Activated naive CD4-positive, alpha-beta T cell treated with anti-CD3 and anti-CD28 coated beads, Interleukin-2, amount 50 U/mL, for 16 hours (primary cell): ENCODE data around the gene WWC1.
"Not testable (repeated sequence)": the region's sequence is repeated elsewhere in the genome, so short reads cannot be mapped to it uniquely, and the experiment has no call there.

Experiments used
- DNase-seq: peaks from one replicate; pipeline ENCODE4 v3.0.0-alpha.2; 2020

Gene WWC1

DNA sequence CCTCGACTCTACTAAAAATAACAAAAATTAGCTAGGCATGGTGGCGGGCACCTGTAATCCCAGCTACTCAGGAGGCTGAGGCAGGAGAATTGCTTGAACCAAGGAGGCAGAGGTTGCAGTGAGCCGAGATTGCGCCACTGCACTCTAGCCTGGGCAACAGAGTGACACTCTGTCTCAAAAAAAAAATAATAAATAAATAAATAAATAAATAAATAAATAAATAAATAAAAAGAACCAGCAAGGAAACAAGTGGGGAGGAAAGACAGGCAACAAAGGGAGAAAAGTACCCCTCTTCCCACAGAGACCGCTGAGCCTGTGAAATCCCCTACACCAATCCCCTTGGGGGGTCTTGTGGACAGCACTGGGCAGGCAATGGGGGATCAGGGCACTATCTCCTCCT lies 4.6 kb upstream of the WWC1 start:
- DNase-seq, result not testable (repeated sequence)

- DNase-seq, result no peak
Measured at GRCh38 chr5:168287362-168287761, 4.1 kb upstream of the WWC1 start.

- no peak for DNase-seq
Measured at GRCh38 chr5:168288349-168289245, 2.8 kb upstream of the WWC1 start.

- no peak for DNase-seq
Measured at GRCh38 chr5:168290902-168291341, 523 bp upstream of the WWC1 start.

DNA sequence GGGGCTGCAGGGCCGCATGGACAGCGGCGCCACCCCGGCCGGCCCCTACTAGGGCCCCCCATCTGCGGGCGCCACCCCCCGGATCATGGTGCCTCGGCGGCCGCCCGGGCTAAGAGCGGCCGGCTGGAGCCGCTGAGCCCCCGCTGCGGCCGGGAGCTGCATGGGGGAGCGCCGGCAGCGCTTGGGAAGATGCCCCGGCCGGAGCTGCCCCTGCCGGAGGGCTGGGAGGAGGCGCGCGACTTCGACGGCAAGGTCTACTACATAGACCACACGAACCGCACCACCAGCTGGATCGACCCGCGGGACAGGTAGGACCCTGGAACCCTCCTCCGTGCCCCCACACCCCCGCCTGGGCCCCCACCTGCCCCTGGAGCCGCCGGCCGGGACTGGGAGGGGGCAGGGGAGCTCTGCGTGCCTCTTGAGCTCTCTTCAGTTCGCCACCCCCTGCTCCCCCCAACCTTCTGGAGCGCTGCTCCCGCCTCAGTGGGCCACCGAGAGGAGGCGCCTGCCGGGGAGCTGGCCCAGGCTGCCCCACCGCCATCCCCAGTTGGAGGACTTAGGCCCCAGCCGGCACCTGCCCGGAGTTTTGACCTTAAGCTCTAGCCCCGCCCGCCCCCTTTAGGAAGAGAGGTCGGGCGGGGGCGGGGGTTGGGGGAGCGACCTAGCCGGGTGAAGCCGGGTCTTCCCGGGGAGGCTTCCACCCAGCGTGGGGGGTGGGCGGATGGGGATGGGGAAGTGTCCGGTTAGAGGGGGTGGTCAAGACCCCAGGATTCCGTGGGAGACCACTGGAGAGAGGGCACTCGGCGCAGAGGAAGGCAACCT lies 730 bp downstream of the WWC1 start:
- DNase-seq, result no peak

DNA sequence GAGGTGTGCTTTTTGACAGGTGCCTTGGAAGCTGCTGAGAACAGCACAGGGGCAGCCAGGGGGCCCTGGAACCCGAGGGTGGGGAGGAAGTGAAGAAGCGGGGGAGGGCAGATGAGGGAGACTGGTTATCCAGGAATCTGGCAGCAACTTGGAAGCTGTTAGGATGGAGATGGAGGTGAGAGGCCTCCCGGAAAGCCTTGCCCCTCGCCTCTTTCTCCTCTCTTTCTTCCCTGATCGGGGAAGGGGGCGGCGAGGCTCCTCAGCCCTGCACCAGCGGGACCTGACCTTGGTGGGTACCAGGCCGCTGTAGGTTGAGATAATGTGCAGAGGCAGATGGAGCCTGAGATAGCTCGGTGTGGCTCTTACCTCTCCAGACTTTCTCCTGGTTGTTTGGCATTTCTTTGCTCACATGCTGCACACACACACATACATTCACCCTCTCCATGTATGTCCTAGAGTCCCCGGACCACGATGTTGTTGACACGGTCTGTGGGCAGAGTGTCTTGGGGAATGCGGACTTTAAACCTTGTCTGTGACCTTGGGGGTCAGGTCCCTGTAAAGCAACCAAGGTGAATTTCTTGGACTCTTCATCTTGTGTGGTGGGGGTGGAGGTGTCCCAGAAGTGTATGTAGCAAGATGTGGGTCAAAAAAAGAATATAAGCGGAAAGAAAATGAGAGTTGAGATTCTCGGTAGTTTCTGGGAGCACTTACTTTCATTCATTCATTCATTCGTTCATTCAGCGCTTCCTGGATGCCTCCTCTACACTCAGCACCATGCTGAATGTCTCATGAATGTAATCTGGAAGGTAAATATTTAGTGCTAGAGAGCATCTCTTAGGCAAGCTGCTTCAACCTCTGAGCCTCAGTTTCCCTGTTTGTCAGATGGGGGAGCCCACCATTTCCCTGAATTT lies 1.6 kb downstream of the WWC1 start:
- no peak for DNase-seq

DNA sequence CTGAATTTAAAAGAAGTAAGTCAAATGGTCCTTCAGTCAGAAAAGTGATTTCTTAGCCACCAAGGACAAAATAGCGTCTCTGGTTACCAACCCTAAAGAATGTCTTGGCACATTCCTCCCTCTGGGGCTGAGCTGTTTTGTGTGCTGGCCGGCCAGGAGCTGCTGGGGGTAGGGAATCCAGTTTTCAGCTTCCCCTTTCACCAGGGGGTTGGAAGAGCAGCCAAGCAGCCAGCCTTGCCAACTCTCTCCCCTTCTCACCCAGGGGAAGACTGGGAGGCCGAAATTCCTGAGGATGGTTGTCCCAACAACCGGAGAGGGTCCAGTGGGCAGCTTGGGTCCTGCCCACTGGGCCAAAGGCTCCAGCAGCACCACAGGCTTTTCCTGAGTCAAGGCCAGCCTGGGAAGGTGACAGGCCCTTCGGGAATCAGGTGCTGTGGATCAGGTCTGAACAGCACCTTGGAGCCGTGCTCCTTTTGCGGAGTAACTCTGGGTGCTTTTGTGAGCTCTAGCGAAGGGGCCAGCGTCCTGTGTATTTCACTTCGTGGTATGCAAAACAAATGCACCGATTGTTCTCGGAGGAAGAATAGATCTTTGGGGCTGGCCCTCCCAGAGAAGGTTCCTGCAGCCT lies 4.2 kb downstream of the WWC1 start:
- no peak for DNase-seq

GRCh38 chr5:168296682-168297081 lies 5.2 kb downstream of the WWC1 start:
- DNase-seq, result no peak

GRCh38 chr5:168298949-168299348 lies 7.5 kb downstream of the WWC1 start:
- DNase-seq, result no peak

DNA sequence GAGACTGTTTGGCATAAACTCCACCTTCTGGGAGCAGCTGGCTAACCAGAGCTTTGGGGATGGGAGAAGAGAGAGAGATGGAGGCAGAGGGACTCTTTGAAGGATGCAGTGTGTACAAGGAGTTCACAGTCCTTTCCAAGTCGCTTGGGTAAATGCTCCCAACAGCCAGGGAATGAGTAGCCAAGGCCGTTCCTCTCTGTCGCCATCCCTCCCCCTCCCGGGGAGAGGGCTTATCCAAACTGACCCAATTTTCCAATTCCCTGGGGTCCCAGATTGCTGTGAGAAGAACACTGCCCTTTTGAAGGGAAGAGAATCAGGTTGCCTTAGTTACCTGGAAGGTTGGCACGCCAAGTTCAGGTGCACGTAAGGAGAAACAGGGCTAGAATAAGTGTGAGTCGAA lies 7.9 kb downstream of the WWC1 start:
- no peak for DNase-seq

GRCh38 chr5:168300326-168301182 lies 9.1 kb downstream of the WWC1 start:
- no peak for DNase-seq

- DNase-seq, result no peak
Measured at GRCh38 chr5:168301593-168302390, 10.3 kb downstream of the WWC1 start.

GRCh38 chr5:168302785-168303184 lies 11.3 kb downstream of the WWC1 start:
- DNase-seq, result no peak

DNA sequence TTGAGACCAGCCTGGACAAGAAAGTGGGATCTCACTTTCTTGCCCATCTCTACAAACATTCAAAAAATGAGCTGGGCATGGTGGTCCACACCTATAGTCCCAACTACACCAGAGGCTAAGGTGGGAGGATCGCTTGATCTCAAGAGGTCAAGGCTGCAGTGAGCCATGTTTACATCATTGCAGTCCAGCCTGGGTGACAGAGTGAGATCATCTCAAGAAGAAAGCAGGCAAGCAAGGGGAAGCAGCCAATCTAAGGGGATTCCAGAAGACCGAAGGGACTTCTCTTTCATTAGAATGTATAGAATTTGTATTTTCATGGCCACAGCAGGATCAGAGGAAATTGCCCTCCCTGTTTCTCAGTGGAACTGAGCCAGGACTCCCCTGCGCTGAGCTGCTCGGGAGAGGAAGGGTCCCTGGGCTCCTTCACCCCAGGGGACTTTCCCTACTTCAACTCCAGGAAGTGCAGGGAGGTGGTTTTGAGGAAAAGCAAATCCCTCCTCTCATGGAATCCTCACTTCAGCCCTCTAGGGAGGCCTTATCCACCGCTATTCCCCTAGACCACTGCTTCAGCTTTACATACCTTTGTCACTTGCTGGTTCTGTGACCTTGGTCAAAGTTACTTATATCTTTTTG lies 12.1 kb downstream of the WWC1 start:
- DNase-seq, result no peak

DNA sequence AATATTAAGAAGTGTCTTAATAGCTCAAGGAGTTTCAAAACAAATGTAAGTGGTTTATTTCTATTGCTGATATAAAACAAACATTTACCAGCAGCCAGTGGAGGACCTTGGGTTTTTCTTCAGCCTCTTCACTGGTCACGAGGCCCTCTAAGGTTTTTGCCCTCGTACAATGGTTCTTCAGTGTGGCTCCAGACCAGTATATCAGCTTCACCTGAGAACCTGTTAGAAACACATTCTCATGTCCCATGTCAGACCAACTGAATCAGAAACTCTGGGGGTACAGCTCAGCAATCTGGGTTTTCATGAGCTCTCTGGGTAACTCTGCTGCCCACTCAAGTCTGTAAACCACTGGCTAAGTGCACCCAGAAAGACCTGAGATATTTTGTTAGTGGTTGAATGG lies 12.9 kb downstream of the WWC1 start:
- no peak for DNase-seq

GRCh38 chr5:168305281-168305680 lies 13.8 kb downstream of the WWC1 start:
- no peak for DNase-seq

DNA sequence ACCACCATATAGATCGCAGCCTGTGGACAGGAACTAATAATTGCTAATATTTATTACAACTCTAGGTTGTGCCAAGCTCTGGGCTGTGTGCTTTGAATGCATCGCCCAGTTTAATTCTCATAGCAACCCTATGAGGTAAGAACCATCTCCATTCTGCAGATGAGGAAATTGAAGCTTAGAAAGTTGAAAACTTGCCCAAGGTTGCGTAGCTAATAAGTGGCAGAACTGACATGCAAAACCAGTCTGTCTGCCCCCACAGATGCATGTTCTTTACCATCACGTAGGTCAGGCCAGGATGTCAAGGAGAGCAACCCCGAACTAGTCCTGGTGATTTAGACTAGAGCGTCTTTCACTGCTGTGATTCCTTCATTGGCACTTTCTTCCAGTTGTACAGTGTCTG lies 15.6 kb downstream of the WWC1 start:
- DNase-seq, result no peak

DNA sequence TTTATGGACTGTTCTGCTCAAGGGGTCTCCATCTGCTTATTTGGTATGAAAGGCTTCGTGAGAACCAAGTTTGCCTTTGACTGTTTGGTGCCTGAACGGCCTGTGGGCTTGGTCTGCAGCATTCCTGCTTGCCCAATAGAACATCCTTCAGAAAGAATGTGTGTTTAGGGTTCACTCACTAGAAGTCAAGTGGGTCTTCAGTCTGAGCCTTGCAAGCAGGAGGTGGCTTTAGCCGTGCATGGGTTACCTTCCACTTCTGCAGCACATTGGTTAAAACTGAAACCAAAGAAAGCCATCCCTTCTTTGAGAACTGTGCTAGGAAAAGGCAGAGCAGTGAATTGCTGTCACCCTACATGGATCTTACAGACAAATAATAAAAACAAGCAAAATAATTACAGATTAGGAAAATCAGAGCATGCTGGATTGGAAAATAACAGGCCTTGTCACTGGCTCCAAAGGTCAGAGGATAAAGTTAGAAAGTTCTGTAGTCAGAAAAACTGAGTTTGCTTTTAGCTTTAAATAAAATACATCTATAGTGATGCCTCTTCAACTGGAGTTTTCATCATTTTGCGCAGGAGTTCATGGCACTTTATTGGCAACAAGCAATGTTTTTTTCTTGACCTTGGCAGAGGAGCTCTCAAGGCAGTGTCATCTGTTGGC lies 16.6 kb downstream of the WWC1 start:
- DNase-seq, result no peak

- DNase-seq, result no peak
Measured at GRCh38 chr5:168308976-168309598, 17.6 kb downstream of the WWC1 start.
